ENCODE results near the gene IL17RC. TPM values are rescaled to one million over a fixed set of nuclear protein-coding genes. Genes with fewer than 3 reads are reported as not detected.

The IL17RC gene
- total RNA-seq, 1 donor from 2014 or later, result 3.1 TPM

- H3K4me1 ChIP-seq, result no peaks in the 10 kb centered on the region
- DNase-seq (ENCODE audit: low spot score), result no peak
- no peaks in the 10 kb centered on the region for H3K79me2 ChIP-seq (ENCODE audit: low read depth)
- Mint-ChIP-seq H3K27ac (no peak overlapping the region), H3K4me1 (no peaks in the 10 kb centered on the region), H3K36me3 (peaks cover 12% of the 10 kb centered on the region), H3K9me3 (no peaks in the 10 kb centered on the region), H3K27me3 (ENCODE audit: insufficient read depth, low read depth) (no peaks in the 10 kb centered on the region), H3K4me3 (no peak overlapping the region)
- H3K27me3 ChIP-seq, result no peaks in the 10 kb centered on the region
- no peak overlapping the region for H3K4me3 ChIP-seq
- H3K9ac ChIP-seq, result no peak overlapping the region
- H3K9me3 ChIP-seq (ENCODE audit: low read depth), result no peaks in the 10 kb centered on the region
- TF ChIP-seq CTCF (IDR thresholded peaks at IDR 0.05), result no peak
- TF ChIP-seq EZH2phosphoT487 (IDR thresholded peaks at IDR 0.05), result no peak
- no peak for TF ChIP-seq EZH2 (IDR thresholded peaks at IDR 0.05)
- H3K4me2 ChIP-seq, result no peak overlapping the region
- no peak overlapping the region for H3K27ac ChIP-seq
- H2AFZ ChIP-seq (replicated peaks), result no peak overlapping the region
- H3K36me3 ChIP-seq, result no peaks in the 10 kb centered on the region
- H4K20me1 ChIP-seq (ENCODE audit: low read depth), result no peaks in the 10 kb centered on the region
- no peaks in the 10 kb centered on the region for H3F3A ChIP-seq (ENCODE audit: low read depth)
Measured at GRCh38 chr3:9965200-9965875, 48.4 kb downstream of the IL17RC start.

GRCh38 chr3:9966841-9967240 lies 49.9 kb downstream of the IL17RC start:
- Histone ChIP-seq H3K9me3 (ENCODE audit: low read depth) (no peaks in the 10 kb centered on the region), H2AFZ (replicated peaks) (no peak overlapping the region), H3K9ac (no peak overlapping the region), H3K27me3 (no peaks in the 10 kb centered on the region), H3K27ac (no peak overlapping the region), H3F3A (ENCODE audit: low read depth) (no peaks in the 10 kb centered on the region), H3K36me3 (no peaks in the 10 kb centered on the region), H3K4me3 (no peak overlapping the region), H3K79me2 (ENCODE audit: low read depth) (no peaks in the 10 kb centered on the region), H3K4me2 (no peak overlapping the region), H3K4me1 (no peaks in the 10 kb centered on the region), H4K20me1 (ENCODE audit: low read depth) (no peaks in the 10 kb centered on the region)
- DNase-seq (ENCODE audit: low spot score), result no peak
- H3K36me3 Mint-ChIP-seq, result peaks cover 15% of the 10 kb centered on the region
- no peaks in the 10 kb centered on the region for H3K4me1 Mint-ChIP-seq
- TF ChIP-seq CTCF (IDR thresholded peaks at IDR 0.05) (no peak), EZH2phosphoT487 (IDR thresholded peaks at IDR 0.05) (no peak), EZH2 (IDR thresholded peaks at IDR 0.05) (no peak)
- no peaks in the 10 kb centered on the region for H3K27me3 Mint-ChIP-seq (ENCODE audit: insufficient read depth, low read depth)
- no peaks in the 10 kb centered on the region for H3K9me3 Mint-ChIP-seq
- no peak overlapping the region for H3K4me3 Mint-ChIP-seq
- H3K27ac Mint-ChIP-seq, result no peak overlapping the region

- Mint-ChIP-seq H3K27me3 (ENCODE audit: insufficient read depth, low read depth) (no peaks in the 10 kb centered on the region), H3K36me3 (peaks cover 20% of the 10 kb centered on the region), H3K27ac (no peak overlapping the region), H3K4me3 (no peak overlapping the region), H3K9me3 (no peaks in the 10 kb centered on the region), H3K4me1 (no peaks in the 10 kb centered on the region)
- H3K36me3 ChIP-seq, result peaks cover 10% of the 10 kb centered on the region
- no peaks in the 10 kb centered on the region for H4K20me1 ChIP-seq (ENCODE audit: low read depth)
- H3K9me3 ChIP-seq (ENCODE audit: low read depth), result no peaks in the 10 kb centered on the region
- H3K4me2 ChIP-seq, result no peak overlapping the region
- H3K27me3 ChIP-seq, result no peaks in the 10 kb centered on the region
- TF ChIP-seq EZH2phosphoT487 (IDR thresholded peaks at IDR 0.05) (no peak), EZH2 (IDR thresholded peaks at IDR 0.05) (no peak), CTCF (IDR thresholded peaks at IDR 0.05) (no peak)
- no peak for DNase-seq (ENCODE audit: low spot score)
- no peak overlapping the region for H3K4me3 ChIP-seq
- H3K79me2 ChIP-seq (ENCODE audit: low read depth), result no peaks in the 10 kb centered on the region
- H3K9ac ChIP-seq, result no peak overlapping the region
- H3F3A ChIP-seq (ENCODE audit: low read depth), result no peaks in the 10 kb centered on the region
- no peak overlapping the region for H3K27ac ChIP-seq
- H3K4me1 ChIP-seq, result no peaks in the 10 kb centered on the region
- H2AFZ ChIP-seq (replicated peaks), result no peak overlapping the region
Measured at GRCh38 chr3:9969632-9970019, 52.7 kb downstream of the IL17RC start.
